GM23338 (cell line): Measurements from ENCODE around the gene TAF15. TPM values are rescaled to one million over a fixed set of nuclear protein-coding genes. Genes with fewer than 3 reads are reported as not detected.

ENCODE experiments used
- ATAC-seq: fragments of 200-7000 bp; cut with Tn5 transposase; 3 replicates; pipeline ENCODE4 v1.9.1; 2020
- DNase-seq: peaks from one replicate; pipeline ENCODE4 v3.0.0-alpha.2; 2015; ENCODE audit warnings: low spot score
- H2AFZ ChIP-seq: fragments of 200-600 bp; sonication (generic); 2 replicates; pipeline ENCODE4 v1.8.0; 2016; ENCODE audit warnings: antibody characterized with exemption, mild to moderate bottlenecking, moderate library complexity
- H3F3A ChIP-seq: fragments of 200-600 bp; sonication (generic); replicated peaks from 2 replicates; pipeline ENCODE4 v1.8.0; 2017; ENCODE audit warnings: antibody characterized with exemption, mixed run types, low read depth
- H3K27ac ChIP-seq: fragments of 200-600 bp; sonication (generic); 2 replicates; pipeline ENCODE4 v1.6.1; 2016; ENCODE audit warnings: low read depth
- H3K27me3 ChIP-seq: fragments of 200-600 bp; sonication (generic); 2 replicates; pipeline ENCODE4 v1.8.0; 2016; ENCODE audit warnings: mild to moderate bottlenecking, mixed run types, moderate library complexity; ENCODE audit not compliant: insufficient read depth
- H3K36me3 ChIP-seq: fragments of 200-600 bp; sonication (generic); 2 replicates; pipeline ENCODE4 v1.8.0; 2016; ENCODE audit warnings: mild to moderate bottlenecking; ENCODE audit not compliant: insufficient read depth
- H3K4me1 ChIP-seq: fragments of 200-600 bp; sonication (generic); 2 replicates; pipeline ENCODE4 v1.8.0; 2016; ENCODE audit warnings: mild to moderate bottlenecking, moderate library complexity; ENCODE audit not compliant: insufficient read depth
- H3K4me2 ChIP-seq: fragments of 200-600 bp; sonication (generic); 2 replicates; pipeline ENCODE4 v1.7.1; 2017; ENCODE audit warnings: mixed run types
- H3K4me3 ChIP-seq: fragments of 200-600 bp; sonication (generic); 2 replicates; pipeline ENCODE4 v1.6.1; 2016; ENCODE audit warnings: mixed run types
- H3K79me2 ChIP-seq: fragments of 200-600 bp; sonication (generic); replicated peaks from 2 replicates; pipeline ENCODE4 v1.8.0; 2017; ENCODE audit warnings: mild to moderate bottlenecking; ENCODE audit not compliant: insufficient read depth
- H3K9me2 ChIP-seq: fragments of 200-600 bp; sonication (generic); 2 replicates; pipeline ENCODE4 v1.8.0; 2017; ENCODE audit not compliant: insufficient read depth
- H4K20me1 ChIP-seq: fragments of 200-600 bp; sonication (generic); replicated peaks from 2 replicates; pipeline ENCODE4 v1.8.0; 2017; ENCODE audit warnings: mild to moderate bottlenecking; ENCODE audit not compliant: insufficient read depth
- H3K27ac Mint-ChIP-seq: 2 replicates; pipeline ENCODE4 v1.8.0; 2020; ENCODE audit warnings: inconsistent platforms, mild to moderate bottlenecking, moderate library complexity, mixed read lengths
- H3K27me3 Mint-ChIP-seq: 3 replicates; pipeline ENCODE4 v1.8.0; 2022; ENCODE audit warnings: low read depth, mild to moderate bottlenecking, moderate library complexity, mixed read lengths, inconsistent platforms; ENCODE audit not compliant: insufficient read depth, poor library complexity
- H3K36me3 Mint-ChIP-seq: 3 replicates; pipeline ENCODE4 v1.8.0; 2021; ENCODE audit warnings: low read depth, mild to moderate bottlenecking, inconsistent platforms, moderate library complexity, mixed read lengths
- H3K4me1 Mint-ChIP-seq: 3 replicates; pipeline ENCODE4 v1.8.0; 2020; ENCODE audit warnings: mild to moderate bottlenecking, inconsistent platforms, mixed read lengths
- H3K4me3 Mint-ChIP-seq: 3 replicates; pipeline ENCODE4 v1.8.0; 2021; ENCODE audit warnings: moderate library complexity, mild to moderate bottlenecking, inconsistent platforms, mixed read lengths
- H3K9me3 Mint-ChIP-seq: 3 replicates; pipeline ENCODE4 v1.8.0; 2020; ENCODE audit warnings: moderate library complexity, mild to moderate bottlenecking, inconsistent platforms, mixed read lengths
- EZH2 ChIP-seq: fragments of 200-600 bp; sonication (generic); IDR thresholded peaks from one replicate; pipeline ENCODE4 v1.8.0; 2017; ENCODE audit warnings: antibody characterized with exemption, mild to moderate bottlenecking, low read depth; ENCODE audit not compliant: unreplicated experiment
- EZH2phosphoT487 ChIP-seq: fragments of 200-600 bp; sonication (generic); IDR thresholded peaks from one replicate; pipeline ENCODE4 v1.8.1; 2018; ENCODE audit warnings: antibody characterized with exemption; ENCODE audit not compliant: unreplicated experiment
- JUNB ChIP-seq: IDR thresholded peaks from one replicate; pipeline ENCODE4 v1.6.1; 2016; ENCODE audit warnings: antibody characterized with exemption; ENCODE audit not compliant: unreplicated experiment
- POLR2AphosphoS5 ChIP-seq: IDR thresholded peaks from 2 replicates; pipeline ENCODE4 v1.6.1; 2016; ENCODE audit warnings: antibody characterized with exemption, low read depth
- REST ChIP-seq: IDR thresholded peaks from one replicate; pipeline ENCODE4 v1.6.1; 2018; ENCODE audit warnings: antibody characterized with exemption; ENCODE audit not compliant: unreplicated experiment
- STAT1 ChIP-seq: IDR thresholded peaks from one replicate; pipeline ENCODE4 v1.6.1; 2016; ENCODE audit warnings: antibody characterized with exemption; ENCODE audit not compliant: unreplicated experiment
- ZNF331 ChIP-seq: fragments of 250-450 bp; sonication (Bioruptor Pico); IDR thresholded peaks from 2 replicates; pipeline ENCODE4 v1.5.0; 2020; ENCODE audit warnings: low read depth, mild to moderate bottlenecking, moderate library complexity
- polyA plus RNA-seq: library from polyadenylated mRNA; unstranded; fragments of >200 nt; fragmentation: Nextera tagmentation; extraction: Ambion mirVana; gene quantifications from 2 replicates; pipeline ENCODE4 v1.2.1, GENCODE V29; 2016
- total RNA-seq: library from RNA; depleted of rRNA; stranded (reverse); fragments of >200 nt; shearing (Covaris generic); gene quantifications from 2 replicates; pipeline ENCODE4 v1.2.3, GENCODE V29; 2014
- TF ChIP-seq, protein P1 (sequence below): IDR thresholded peaks from 2 replicates; pipeline ENCODE4 v1.6.1; 2016; ENCODE audit warnings: antibody characterized with exemption
- TF ChIP-seq, protein P2 (sequence below): fragments of 250-450 bp; sonication (Bioruptor Pico); IDR thresholded peaks from 2 replicates; pipeline ENCODE4 v1.5.0; 2020; ENCODE audit warnings: mild to moderate bottlenecking, moderate library complexity

Gene TAF15
- total and polyA plus RNA-seq, 2 experiments from 2014 or later, result 33.8 to 109 TPM

- no peak for TF ChIP-seq EZH2phosphoT487
- no peak for TF ChIP-seq STAT1
- TF ChIP-seq, protein P1, sequence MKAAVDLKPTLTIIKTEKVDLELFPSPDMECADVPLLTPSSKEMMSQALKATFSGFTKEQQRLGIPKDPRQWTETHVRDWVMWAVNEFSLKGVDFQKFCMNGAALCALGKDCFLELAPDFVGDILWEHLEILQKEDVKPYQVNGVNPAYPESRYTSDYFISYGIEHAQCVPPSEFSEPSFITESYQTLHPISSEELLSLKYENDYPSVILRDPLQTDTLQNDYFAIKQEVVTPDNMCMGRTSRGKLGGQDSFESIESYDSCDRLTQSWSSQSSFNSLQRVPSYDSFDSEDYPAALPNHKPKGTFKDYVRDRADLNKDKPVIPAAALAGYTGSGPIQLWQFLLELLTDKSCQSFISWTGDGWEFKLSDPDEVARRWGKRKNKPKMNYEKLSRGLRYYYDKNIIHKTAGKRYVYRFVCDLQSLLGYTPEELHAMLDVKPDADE, result no peak
These were observed 82.0 kb downstream of the TAF15 start (continued) for GRCh38 chr17:35891269-35891668.

- H3K4me2 ChIP-seq, result no peak overlapping the region
- peaks cover 18% of the 10 kb centered on the region for H3K4me1 Mint-ChIP-seq
- H3K36me3 ChIP-seq, result no peaks in the 10 kb centered on the region
- no peaks in the 10 kb centered on the region for H3K36me3 Mint-ChIP-seq
- no peaks in the 10 kb centered on the region; the same call in 1 of the 2 replicates for H3K4me1 ChIP-seq
- no peak overlapping the region for H3K4me3 ChIP-seq
- H3K4me3 Mint-ChIP-seq, result no peak overlapping the region
- no peaks in the 10 kb centered on the region for H3F3A ChIP-seq
- H3K27me3 Mint-ChIP-seq, result no peaks in the 10 kb centered on the region
- H3K27me3 ChIP-seq, result no peaks in the 10 kb centered on the region
- no peaks in the 10 kb centered on the region for H3K79me2 ChIP-seq
- peak; percentile 2 for DNase-seq
- H3K9me3 Mint-ChIP-seq, result no peaks in the 10 kb centered on the region
- no peak overlapping the region for H3K27ac ChIP-seq
- no peak for ATAC-seq
- no peaks in the 10 kb centered on the region for H4K20me1 ChIP-seq
- H3K27ac Mint-ChIP-seq, result no peak overlapping the region
- no peak for TF ChIP-seq EZH2
- no peak for TF ChIP-seq EZH2phosphoT487
- TF ChIP-seq ZNF331 (CRISPR knock-in tag), result no peak
- no peak for TF ChIP-seq REST
- TF ChIP-seq POLR2AphosphoS5, result no peak
- TF ChIP-seq, protein P2, sequence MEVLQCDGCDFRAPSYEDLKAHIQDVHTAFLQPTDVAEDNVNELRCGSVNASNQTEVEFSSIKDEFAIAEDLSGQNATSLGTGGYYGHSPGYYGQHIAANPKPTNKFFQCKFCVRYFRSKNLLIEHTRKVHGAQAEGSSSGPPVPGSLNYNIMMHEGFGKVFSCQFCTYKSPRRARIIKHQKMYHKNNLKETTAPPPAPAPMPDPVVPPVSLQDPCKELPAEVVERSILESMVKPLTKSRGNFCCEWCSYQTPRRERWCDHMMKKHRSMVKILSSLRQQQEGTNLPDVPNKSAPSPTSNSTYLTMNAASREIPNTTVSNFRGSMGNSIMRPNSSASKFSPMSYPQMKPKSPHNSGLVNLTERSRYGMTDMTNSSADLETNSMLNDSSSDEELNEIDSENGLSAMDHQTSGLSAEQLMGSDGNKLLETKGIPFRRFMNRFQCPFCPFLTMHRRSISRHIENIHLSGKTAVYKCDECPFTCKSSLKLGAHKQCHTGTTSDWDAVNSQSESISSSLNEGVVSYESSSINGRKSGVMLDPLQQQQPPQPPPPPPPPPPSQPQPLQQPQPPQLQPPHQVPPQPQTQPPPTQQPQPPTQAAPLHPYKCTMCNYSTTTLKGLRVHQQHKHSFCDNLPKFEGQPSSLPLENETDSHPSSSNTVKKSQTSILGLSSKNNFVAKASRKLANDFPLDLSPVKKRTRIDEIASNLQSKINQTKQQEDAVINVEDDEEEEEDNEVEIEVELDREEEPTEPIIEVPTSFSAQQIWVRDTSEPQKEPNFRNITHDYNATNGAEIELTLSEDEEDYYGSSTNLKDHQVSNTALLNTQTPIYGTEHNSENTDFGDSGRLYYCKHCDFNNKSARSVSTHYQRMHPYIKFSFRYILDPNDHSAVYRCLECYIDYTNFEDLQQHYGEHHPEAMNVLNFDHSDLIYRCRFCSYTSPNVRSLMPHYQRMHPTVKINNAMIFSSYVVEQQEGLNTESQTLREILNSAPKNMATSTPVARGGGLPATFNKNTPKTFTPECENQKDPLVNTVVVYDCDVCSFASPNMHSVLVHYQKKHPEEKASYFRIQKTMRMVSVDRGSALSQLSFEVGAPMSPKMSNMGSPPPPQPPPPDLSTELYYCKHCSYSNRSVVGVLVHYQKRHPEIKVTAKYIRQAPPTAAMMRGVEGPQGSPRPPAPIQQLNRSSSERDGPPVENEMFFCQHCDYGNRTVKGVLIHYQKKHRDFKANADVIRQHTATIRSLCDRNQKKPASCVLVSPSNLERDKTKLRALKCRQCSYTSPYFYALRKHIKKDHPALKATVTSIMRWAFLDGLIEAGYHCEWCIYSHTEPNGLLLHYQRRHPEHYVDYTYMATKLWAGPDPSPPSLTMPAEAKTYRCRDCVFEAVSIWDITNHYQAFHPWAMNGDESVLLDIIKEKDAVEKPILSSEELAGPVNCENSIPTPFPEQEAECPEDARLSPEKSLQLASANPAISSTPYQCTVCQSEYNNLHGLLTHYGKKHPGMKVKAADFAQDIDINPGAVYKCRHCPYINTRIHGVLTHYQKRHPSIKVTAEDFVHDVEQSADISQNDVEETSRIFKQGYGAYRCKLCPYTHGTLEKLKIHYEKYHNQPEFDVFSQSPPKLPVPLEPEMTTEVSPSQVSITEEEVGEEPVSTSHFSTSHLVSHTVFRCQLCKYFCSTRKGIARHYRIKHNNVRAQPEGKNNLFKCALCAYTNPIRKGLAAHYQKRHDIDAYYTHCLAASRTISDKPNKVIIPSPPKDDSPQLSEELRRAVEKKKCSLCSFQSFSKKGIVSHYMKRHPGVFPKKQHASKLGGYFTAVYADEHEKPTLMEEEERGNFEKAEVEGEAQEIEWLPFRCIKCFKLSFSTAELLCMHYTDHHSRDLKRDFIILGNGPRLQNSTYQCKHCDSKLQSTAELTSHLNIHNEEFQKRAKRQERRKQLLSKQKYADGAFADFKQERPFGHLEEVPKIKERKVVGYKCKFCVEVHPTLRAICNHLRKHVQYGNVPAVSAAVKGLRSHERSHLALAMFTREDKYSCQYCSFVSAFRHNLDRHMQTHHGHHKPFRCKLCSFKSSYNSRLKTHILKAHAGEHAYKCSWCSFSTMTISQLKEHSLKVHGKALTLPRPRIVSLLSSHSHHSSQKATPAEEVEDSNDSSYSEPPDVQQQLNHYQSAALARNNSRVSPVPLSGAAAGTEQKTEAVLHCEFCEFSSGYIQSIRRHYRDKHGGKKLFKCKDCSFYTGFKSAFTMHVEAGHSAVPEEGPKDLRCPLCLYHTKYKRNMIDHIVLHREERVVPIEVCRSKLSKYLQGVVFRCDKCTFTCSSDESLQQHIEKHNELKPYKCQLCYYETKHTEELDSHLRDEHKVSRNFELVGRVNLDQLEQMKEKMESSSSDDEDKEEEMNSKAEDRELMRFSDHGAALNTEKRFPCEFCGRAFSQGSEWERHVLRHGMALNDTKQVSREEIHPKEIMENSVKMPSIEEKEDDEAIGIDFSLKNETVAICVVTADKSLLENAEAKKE (CRISPR knock-in tag), result no peak
- TF ChIP-seq JUNB, result no peak
- no peaks in the 10 kb centered on the region for H3K9me2 ChIP-seq
- H2AFZ ChIP-seq, result peak overlapping the region; percentile 76
These were observed 83.1 kb downstream of the TAF15 start for GRCh38 chr17:35892091-35893035.
